Kidney epithelial cell (primary cell): ENCODE results near the gene RAB11FIP4. TPM values are rescaled to one million over a fixed set of nuclear protein-coding genes. Genes with fewer than 3 reads are reported as not detected.

Experiments
- DNase-seq: peaks from one replicate; pipeline ENCODE4 v3.0.0-alpha.2; 2010; ENCODE audit warnings: low read depth
- H3K27me3 ChIP-seq: 2 replicates; pipeline ENCODE4 v1.6.0; 2011; ENCODE audit warnings: low read length; ENCODE audit not compliant: control insufficient read depth, insufficient read depth
- H3K36me3 ChIP-seq: 2 replicates; pipeline ENCODE4 v1.5.1; 2011; ENCODE audit warnings: low read length; ENCODE audit not compliant: control insufficient read depth, insufficient read depth
- H3K4me3 ChIP-seq: 2 replicates; pipeline ENCODE4 v1.5.1; 2011; ENCODE audit warnings: low read depth, mild to moderate bottlenecking, control low read depth, low read length
- total RNA-seq: library from RNA; depleted of rRNA; stranded (reverse); fragments of >200 nt; gene quantifications from 2 replicates; pipeline ENCODE4 v1.2.3, GENCODE V29; 2015
- TF ChIP-seq, protein P1 (sequence below): IDR thresholded peaks from 2 replicates; pipeline ENCODE4 v1.5.1; 2011; ENCODE audit warnings: mild to moderate bottlenecking, moderate library complexity, low read length, control low read depth, inconsistent platforms; ENCODE audit not compliant: insufficient read depth, poor library complexity, severe bottlenecking

Gene RAB11FIP4
- total RNA-seq, 1 donor from 2014 or later, result 26.5 TPM

DNA sequence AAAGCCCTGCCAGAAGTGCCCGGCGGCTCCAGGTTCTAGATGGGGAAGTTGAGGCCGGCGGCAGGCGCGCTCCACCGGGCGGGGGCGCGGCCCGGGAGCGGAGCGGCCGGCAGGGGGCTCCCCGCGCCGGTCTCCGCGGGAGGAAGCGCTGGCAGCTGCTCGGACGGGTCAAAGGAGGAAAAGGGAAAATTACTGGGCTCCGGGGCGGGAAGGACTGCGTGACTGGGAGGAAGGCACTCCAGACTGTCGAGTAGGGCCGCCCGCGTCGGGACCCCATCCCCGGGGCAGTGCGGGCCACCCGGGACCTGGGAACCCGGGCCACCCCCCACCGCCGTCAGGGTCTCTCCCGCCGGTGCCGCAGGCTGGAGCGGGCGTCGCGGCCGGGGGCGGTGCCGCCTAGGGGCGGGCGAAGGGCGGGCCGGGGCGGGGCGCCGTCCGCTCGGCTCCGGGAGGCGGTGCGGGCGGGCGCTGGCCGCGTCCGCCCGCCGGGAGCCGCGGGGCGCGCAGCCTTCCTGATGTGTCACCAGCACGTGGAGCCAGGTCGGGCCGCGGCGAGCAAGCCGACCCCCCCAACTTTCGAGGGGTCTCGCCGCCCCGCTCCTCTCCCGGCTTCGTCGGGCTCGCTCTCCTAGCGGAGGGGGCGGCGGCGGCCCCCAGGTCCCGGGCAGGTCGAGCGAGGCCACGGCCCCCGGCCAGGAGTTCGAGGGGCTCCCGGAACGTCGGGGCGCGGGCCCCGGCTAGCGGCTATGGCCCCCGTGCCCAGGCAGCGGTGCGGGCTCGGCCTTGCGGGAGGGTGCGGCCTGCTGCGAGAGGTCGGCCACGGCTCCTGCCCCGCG lies 167.5 kb downstream of the RAB11FIP4 start:
- H3K36me3 ChIP-seq, result no peaks in the 10 kb centered on the region
- peak overlapping the region; percentile 51 for H3K4me3 ChIP-seq
- no peak for DNase-seq
- H3K27me3 ChIP-seq, result no peaks in the 10 kb centered on the region
- TF ChIP-seq, protein P1, sequence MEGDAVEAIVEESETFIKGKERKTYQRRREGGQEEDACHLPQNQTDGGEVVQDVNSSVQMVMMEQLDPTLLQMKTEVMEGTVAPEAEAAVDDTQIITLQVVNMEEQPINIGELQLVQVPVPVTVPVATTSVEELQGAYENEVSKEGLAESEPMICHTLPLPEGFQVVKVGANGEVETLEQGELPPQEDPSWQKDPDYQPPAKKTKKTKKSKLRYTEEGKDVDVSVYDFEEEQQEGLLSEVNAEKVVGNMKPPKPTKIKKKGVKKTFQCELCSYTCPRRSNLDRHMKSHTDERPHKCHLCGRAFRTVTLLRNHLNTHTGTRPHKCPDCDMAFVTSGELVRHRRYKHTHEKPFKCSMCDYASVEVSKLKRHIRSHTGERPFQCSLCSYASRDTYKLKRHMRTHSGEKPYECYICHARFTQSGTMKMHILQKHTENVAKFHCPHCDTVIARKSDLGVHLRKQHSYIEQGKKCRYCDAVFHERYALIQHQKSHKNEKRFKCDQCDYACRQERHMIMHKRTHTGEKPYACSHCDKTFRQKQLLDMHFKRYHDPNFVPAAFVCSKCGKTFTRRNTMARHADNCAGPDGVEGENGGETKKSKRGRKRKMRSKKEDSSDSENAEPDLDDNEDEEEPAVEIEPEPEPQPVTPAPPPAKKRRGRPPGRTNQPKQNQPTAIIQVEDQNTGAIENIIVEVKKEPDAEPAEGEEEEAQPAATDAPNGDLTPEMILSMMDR, result peak; percentile 30

DNA sequence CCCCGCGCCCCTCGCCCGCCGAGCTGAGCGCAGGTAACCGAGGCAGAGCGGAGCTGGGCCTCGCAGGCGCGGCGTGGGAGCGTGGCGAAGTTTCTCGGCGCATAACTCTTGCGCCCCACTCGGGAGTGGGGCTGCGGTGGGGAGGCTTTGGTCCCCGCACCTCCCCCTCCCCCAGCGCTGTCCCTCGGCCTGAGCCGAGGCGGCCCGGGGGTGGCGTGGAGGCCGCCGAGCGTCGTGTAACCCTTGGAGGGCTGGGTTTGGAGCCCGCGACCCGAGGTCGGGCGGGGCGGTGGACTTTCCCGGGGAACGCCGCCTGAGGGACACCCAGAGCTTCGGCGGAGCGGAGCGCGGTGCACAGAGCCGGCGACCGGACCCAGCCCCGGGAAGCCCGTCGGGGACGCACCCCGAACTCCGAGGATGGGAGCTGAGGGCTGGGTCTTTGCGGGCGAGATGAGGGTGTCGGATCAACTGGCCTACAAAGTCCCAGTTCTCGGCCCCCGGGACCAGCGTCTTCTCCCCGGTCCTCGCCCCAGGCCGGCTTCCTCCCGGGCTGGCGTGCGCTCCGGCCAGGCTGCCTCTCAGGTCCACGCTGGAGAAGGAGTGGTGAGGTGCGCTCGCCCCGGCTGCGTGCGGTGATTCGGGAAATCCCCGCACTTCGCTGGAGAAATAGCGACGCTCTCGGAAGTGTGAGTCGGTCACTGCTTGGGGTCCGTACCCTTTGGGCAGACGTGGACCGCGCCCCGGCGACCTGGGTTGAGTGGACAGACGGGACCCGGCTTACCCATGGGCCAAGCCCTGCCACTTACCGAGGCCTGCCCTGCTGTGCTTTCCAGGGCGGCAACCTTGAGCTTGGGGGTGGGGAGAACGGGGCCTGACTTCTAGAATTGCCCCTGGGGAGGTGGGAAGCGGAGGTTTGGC lies 168.4 kb downstream of the RAB11FIP4 start:
- H3K4me3 ChIP-seq, result peak overlapping the region; percentile 51
- TF ChIP-seq, protein P1, result no peak
- H3K27me3 ChIP-seq, result no peaks in the 10 kb centered on the region
- H3K36me3 ChIP-seq, result no peaks in the 10 kb centered on the region
- no peak for DNase-seq

DNA sequence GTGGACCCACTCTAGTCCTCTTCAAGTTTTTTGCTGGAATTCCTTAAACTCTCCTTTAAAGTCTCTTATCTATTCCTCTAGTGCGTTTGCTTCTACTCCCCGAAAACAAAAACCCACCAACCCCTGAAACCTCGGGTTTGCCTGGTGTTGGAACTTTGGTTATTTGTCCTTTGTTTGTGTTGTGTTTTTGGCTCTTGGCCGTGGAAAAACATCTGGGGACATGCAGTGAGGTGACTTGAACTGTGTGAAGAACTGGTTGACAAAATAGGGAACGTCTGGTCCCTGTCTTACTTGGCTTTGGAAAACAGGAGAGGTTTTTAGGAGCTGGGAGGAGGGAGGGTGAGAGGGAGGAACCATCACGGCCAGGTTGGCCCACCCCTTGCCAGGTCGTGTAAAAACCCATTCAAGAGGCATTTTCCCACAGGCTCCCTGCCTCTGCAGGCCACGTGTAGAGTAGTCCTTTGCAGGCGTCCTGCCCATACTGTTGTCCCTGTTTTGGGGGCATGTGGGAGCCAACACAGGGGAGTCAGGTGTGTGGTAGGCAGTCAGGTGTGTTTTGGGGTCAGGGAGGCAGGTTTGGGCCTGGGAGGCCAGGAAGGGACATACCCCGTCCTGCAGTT lies 169.3 kb downstream of the RAB11FIP4 start:
- H3K36me3 ChIP-seq, result no peaks in the 10 kb centered on the region
- H3K27me3 ChIP-seq, result no peaks in the 10 kb centered on the region
- H3K4me3 ChIP-seq, result peak overlapping the region; percentile 51
- no peak for DNase-seq
- TF ChIP-seq, protein P1, result no peak

DNA sequence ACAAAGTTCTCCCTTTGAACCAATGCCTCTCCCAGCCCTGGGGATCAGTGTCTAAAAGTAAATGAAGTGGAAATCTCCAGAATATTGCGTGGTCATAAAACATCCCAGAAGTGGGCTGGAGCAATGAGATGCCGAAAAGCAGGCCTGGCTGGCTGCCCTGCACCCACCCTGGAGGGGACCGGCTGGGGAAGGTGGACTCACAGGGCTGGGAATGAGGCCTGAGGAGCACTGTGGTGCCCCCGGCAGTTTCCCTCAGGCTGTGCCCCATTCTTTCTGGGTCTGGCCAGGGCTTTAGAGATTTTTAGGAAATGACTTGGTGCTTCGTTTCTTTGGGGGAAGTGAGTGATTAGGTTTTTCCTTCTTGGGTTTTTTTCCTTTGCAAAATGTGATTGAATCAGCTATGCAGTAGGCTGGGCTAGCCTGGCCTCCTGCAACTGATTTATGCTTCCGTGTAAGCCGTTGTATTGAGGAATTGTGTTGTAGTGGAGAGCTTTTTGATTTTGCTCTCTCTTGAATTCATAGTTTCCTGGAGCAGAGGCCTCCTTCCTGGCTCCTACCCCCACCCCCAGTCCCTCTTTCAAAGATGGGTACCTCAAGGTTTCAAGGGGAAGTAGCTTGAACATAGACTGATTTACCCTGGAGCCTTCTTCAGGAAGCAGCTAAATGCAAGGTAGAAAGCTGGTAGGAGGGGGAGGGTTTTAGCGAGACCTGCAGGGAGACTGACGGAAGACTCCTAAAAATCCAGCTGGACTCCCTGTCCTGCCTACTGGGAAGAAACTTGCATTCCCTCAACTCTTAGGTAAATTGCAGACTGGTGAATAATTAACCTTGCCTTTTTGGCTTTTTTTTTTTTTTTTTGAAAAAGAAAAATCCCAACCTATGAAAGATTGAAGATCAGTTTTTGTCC lies 170.2 kb downstream of the RAB11FIP4 start:
- Histone ChIP-seq H3K27me3 (no peaks in the 10 kb centered on the region), H3K4me3 (peak overlapping the region; percentile 6), H3K36me3 (no peaks in the 10 kb centered on the region)
- TF ChIP-seq, protein P1, result no peak
- DNase-seq, result no peak

DNA sequence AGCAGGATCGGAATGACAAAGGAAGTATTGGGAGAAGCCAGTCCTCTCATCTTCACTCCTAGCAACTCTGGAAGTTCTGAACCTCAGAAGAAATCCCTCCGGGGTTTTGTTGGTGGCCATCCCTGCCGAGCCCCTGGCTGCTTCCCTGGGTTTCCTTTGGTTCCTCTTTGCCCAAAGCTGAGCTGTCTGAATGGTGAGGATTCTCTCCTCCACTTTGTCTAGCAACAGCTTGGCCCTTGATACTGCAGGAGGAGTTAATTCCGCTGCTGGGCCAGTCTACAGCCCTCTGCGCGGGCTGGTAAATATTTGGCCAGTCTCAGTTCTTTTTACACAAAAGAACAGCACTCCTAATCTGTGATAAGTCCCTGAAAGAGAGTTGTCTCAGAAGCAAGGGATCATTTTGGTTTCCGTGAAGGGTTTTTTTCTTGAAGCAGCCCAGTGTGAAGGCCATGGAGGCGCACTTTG lies 170.9 kb downstream of the RAB11FIP4 start:
- no peak overlapping the region for H3K4me3 ChIP-seq
- TF ChIP-seq, protein P1, result no peak

More for the DNA sequence above, 170.9 kb downstream of the RAB11FIP4 start:
- no peaks in the 10 kb centered on the region for H3K36me3 ChIP-seq
- no peaks in the 10 kb centered on the region for H3K27me3 ChIP-seq
- DNase-seq, result no peak
